Measurements from ENCODE around the gene SH3TC1.

GRCh38 chr4:8247047-8247930 is 48.2 kb downstream of the SH3TC1 start:
- no peak for TF ChIP-seq CTCF (IDR thresholded peaks at IDR 0.05)
- no peak for TF ChIP-seq POLR2A (IDR thresholded peaks at IDR 0.05)

All from gastroesophageal sphincter (tissue), 3 donors.